ENCODE data around the gene EYS. TPM values are rescaled to one million over a fixed set of nuclear protein-coding genes. Genes with fewer than 3 reads are reported as not detected.

EYS gene
- total RNA-seq, 1 experiment from 2014 or later: not detected

DNA sequence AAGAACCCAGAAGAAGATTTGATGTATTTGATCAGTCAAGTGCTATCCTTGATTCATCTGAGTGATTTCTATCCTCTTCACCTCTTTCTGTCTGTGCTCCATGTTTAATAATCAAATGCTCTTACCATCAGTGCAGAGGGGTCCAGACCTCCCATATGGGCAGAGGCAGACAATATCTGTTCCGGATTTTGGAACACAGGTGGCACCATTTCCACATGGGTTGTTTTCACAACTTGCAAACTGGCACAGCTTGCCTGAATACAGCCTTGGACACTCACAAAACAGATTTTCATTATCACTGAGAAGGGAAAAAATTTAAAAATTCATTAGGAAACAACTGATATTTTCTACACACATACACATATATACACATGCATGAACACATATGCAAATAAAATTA lies 1843.0 kb downstream of the EYS start:
- Histone ChIP-seq H2BK12ac (ENCODE audit: insufficient read length, low read depth, low read length) (no peak overlapping the region), H3K9ac (ENCODE audit: extremely low read depth, insufficient read length, low read length) (no peak overlapping the region), H2BK5ac (ENCODE audit: insufficient read length, low read length) (no peak overlapping the region), H3K56ac (ENCODE audit: insufficient read length, low read depth, low read length) (no peak overlapping the region), H3K79me2 (ENCODE audit: insufficient read depth, low read length) (no peaks in the 10 kb centered on the region), H2BK120ac (ENCODE audit: low read depth, low read length, poor library complexity, severe bottlenecking) (no peak overlapping the region), H3K23me2 (ENCODE audit: insufficient read length, low read depth, low read length, poor library complexity, severe bottlenecking) (no peaks in the 10 kb centered on the region), H2BK15ac (ENCODE audit: low read depth, low read length) (no peak overlapping the region), H3K79me1 (ENCODE audit: insufficient read depth, low read depth, low read length, poor library complexity, severe bottlenecking) (no peaks in the 10 kb centered on the region), H4K5ac (ENCODE audit: insufficient read length, low read depth, low read length) (no peak overlapping the region), H4K91ac (ENCODE audit: insufficient read length, low read depth, low read length) (no peak overlapping the region), H3K9me3 (ENCODE audit: control insufficient read depth, low read depth, low read length) (no peaks in the 10 kb centered on the region), H3K18ac (ENCODE audit: insufficient read length, low read depth, low read length) (no peak overlapping the region), H2BK20ac (ENCODE audit: low read depth, low read length, poor library complexity, severe bottlenecking) (no peak overlapping the region), H4K8ac (replicated peaks; ENCODE audit: insufficient read length, low read depth, low read length) (no peak overlapping the region), H4K20me1 (ENCODE audit: control insufficient read depth, insufficient read depth, insufficient read length) (no peaks in the 10 kb centered on the region), H2AK5ac (ENCODE audit: insufficient read length, low read length) (no peak overlapping the region), H3T11ph (ENCODE audit: low read length) (no peak overlapping the region), H3K23ac (ENCODE audit: insufficient read length, low read depth, low read length) (no peak overlapping the region), H3K14ac (ENCODE audit: insufficient read depth, low read length) (no peak overlapping the region), H3K4me2 (ENCODE audit: insufficient read depth, insufficient read length, low read length) (no peak overlapping the region), H3K4me1 (ENCODE audit: insufficient read depth, low read length) (no peaks in the 10 kb centered on the region), H2AFZ (ENCODE audit: low read length) (no peak overlapping the region), H3K27ac (ENCODE audit: insufficient read length, low read depth, low read length) (no peak overlapping the region), H3K27me3 (ENCODE audit: insufficient read depth, low read length) (no peaks in the 10 kb centered on the region), H3K4ac (ENCODE audit: low read depth, low read length) (no peak overlapping the region)
- H3K27ac Mint-ChIP-seq: no peak overlapping the region
- DNase-seq: no peak
- H3K36me3 Mint-ChIP-seq (ENCODE audit: insufficient read depth in 1 of 3, low read depth in 3 of 3): no peaks in the 10 kb centered on the region
- TF ChIP-seq, protein P1, sequence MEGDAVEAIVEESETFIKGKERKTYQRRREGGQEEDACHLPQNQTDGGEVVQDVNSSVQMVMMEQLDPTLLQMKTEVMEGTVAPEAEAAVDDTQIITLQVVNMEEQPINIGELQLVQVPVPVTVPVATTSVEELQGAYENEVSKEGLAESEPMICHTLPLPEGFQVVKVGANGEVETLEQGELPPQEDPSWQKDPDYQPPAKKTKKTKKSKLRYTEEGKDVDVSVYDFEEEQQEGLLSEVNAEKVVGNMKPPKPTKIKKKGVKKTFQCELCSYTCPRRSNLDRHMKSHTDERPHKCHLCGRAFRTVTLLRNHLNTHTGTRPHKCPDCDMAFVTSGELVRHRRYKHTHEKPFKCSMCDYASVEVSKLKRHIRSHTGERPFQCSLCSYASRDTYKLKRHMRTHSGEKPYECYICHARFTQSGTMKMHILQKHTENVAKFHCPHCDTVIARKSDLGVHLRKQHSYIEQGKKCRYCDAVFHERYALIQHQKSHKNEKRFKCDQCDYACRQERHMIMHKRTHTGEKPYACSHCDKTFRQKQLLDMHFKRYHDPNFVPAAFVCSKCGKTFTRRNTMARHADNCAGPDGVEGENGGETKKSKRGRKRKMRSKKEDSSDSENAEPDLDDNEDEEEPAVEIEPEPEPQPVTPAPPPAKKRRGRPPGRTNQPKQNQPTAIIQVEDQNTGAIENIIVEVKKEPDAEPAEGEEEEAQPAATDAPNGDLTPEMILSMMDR (conservative IDR thresholded peaks at IDR 0.05): no peak
- no peaks in the 10 kb centered on the region for H3K27me3 Mint-ChIP-seq (ENCODE audit: low read depth)
- no CpG with 5 or more reads among the region's 1 CpG for WGBS (ENCODE audit: extremely low coverage, insufficient read length, low lambda C conversion rate)
- no peak overlapping the region for H3K4me3 Mint-ChIP-seq
- H3K9me3 Mint-ChIP-seq: no peaks in the 10 kb centered on the region
- no peaks in the 10 kb centered on the region for H3K4me1 Mint-ChIP-seq
